ENCODE data around the gene POLD4.

Gene POLD4

GRCh38 chr11:67311051-67311555, 42.2 kb downstream of the POLD4 start:
- in situ Hi-C loops (cut with HindIII; ENCODE audit: low sequenced_read_pairs): no loop called here
- no peak for DNase-seq (ENCODE audit: low read depth, low spot score)
- TF ChIP-seq CTCF (IDR thresholded peaks at IDR 0.05; ENCODE audit: low read depth, low read length): no peak
- H3K4me3 ChIP-seq (ENCODE audit: low read depth, low read length): no peak overlapping the region

GRCh38 chr11:67310246-67311050, 42.9 kb downstream of the POLD4 start:
- no peak overlapping the region for H3K4me3 ChIP-seq (ENCODE audit: low read depth, low read length)
- no peak for DNase-seq (ENCODE audit: low read depth, low spot score)
- no peak for TF ChIP-seq CTCF (IDR thresholded peaks at IDR 0.05; ENCODE audit: low read depth, low read length)
- in situ Hi-C loops (cut with HindIII; ENCODE audit: low sequenced_read_pairs): no loop called here

GRCh38 chr11:67309661-67310061, 43.7 kb downstream of the POLD4 start:
- in situ Hi-C loops (cut with HindIII; ENCODE audit: low sequenced_read_pairs): no loop called here
- no peak for TF ChIP-seq CTCF (IDR thresholded peaks at IDR 0.05; ENCODE audit: low read depth, low read length)
- H3K4me3 ChIP-seq (ENCODE audit: low read depth, low read length): no peak overlapping the region
- DNase-seq (ENCODE audit: low read depth, low spot score): no peak

- in situ Hi-C loops (cut with HindIII; ENCODE audit: low sequenced_read_pairs): no loop called here
- H3K4me3 ChIP-seq (ENCODE audit: low read depth, low read length): no peak overlapping the region
- TF ChIP-seq CTCF (IDR thresholded peaks at IDR 0.05; ENCODE audit: low read depth, low read length): no peak
- no peak for DNase-seq (ENCODE audit: low read depth, low spot score)
Observed at GRCh38 chr11:67309166-67309565, 44.2 kb downstream of the POLD4 start.

- in situ Hi-C loops (cut with HindIII; ENCODE audit: low sequenced_read_pairs): no loop called here
- H3K4me3 ChIP-seq (ENCODE audit: low read depth, low read length): no peak overlapping the region
- no peak for TF ChIP-seq CTCF (IDR thresholded peaks at IDR 0.05; ENCODE audit: low read depth, low read length)
- no peak for DNase-seq (ENCODE audit: low read depth, low spot score)
Observed at GRCh38 chr11:67308031-67308866, 45.1 kb downstream of the POLD4 start.

- in situ Hi-C loops (cut with HindIII; ENCODE audit: low sequenced_read_pairs): no loop called here
- TF ChIP-seq CTCF (IDR thresholded peaks at IDR 0.05; ENCODE audit: low read depth, low read length): no peak
- H3K4me3 ChIP-seq (ENCODE audit: low read depth, low read length): no peak overlapping the region
- no peak for DNase-seq (ENCODE audit: low read depth, low spot score)
Observed at GRCh38 chr11:67307545-67308001, 45.8 kb downstream of the POLD4 start.

Measured in astrocyte of the spinal cord (primary cell).